HepG2 (cell line): ENCODE results near the gene ID3. TPM values are rescaled to one million over a fixed set of nuclear protein-coding genes. Genes with fewer than 3 reads are reported as not detected.

Experiments
- AHR ChIP-seq: IDR thresholded peaks from 2 replicates; pipeline ENCODE4 v1.6.1; 2018; ENCODE audit warnings: missing genetic modification reagents, missing compliant biosample characterization
- ARID2 ChIP-seq: sonication (generic); formaldehyde crosslinking; IDR thresholded peaks from 2 replicates; pipeline ENCODE4 v1.8.1; 2022; ENCODE audit warnings: mild to moderate bottlenecking, missing genetic modification reagents, borderline replicate concordance
- ARID4A ChIP-seq: sonication (generic); formaldehyde crosslinking; IDR thresholded peaks from 2 replicates; pipeline ENCODE4 v1.5.0; 2020; ENCODE audit warnings: mild to moderate bottlenecking, missing genetic modification reagents, borderline replicate concordance
- FOXA1 ChIP-seq, 2 experiments: fragments of 450-650 bp in 1 of 2; sonication (generic) in 1 of 2; formaldehyde crosslinking in 1 of 2; IDR thresholded peaks; 2 replicates each; pipeline versions ENCODE4 v1.4.0 to v1.6.1; 2016 to 2020; ENCODE audit warnings: missing genetic modification reagents in 1 of 2
- FOXC1 ChIP-seq: sonication (generic); formaldehyde crosslinking; IDR thresholded peaks from 2 replicates; pipeline ENCODE4 v1.8.0; 2022; ENCODE audit warnings: mild to moderate bottlenecking, missing genetic modification reagents, borderline replicate concordance
- HMG20B ChIP-seq: conservative IDR thresholded peaks from 2 replicates; pipeline ENCODE4 v1.6.1; 2016; ENCODE audit warnings: missing genetic modification reagents, missing compliant biosample characterization
- HNRNPUL1 ChIP-seq: fragments of 200-400 bp; formaldehyde crosslinking; IDR thresholded peaks from 2 replicates; pipeline ENCODE4 v1.6.1; 2017; ENCODE audit warnings: low read depth, mild to moderate bottlenecking, low read length, moderate library complexity
- MBNL3 ChIP-seq: fragments of 250-450 bp; sonication (Bioruptor Pico); conservative IDR thresholded peaks from 2 replicates; pipeline ENCODE4 v1.8.0; 2022; ENCODE audit warnings: mild to moderate bottlenecking, inconsistent platforms
- RFX3 ChIP-seq: IDR thresholded peaks from 2 replicates; pipeline ENCODE4 v1.6.1; 2016; ENCODE audit warnings: missing biosample characterization, missing genetic modification reagents
- SOX13 ChIP-seq, 3 experiments: fragments of 450-650 bp in 1 of 3; sonication (generic) in 1 of 3; formaldehyde crosslinking in 1 of 3; IDR thresholded peaks in 2 of 3; conservative IDR thresholded peaks in 1 of 3; 2 replicates each; pipeline versions ENCODE4 v1.5.0 to v1.6.1; 2016 to 2020; ENCODE audit warnings: antibody characterized with exemption in 1 of 3, mild to moderate bottlenecking in 1 of 3, missing compliant biosample characterization in 1 of 3, missing genetic modification reagents in 1 of 3, moderate library complexity in 1 of 3
- YY1 ChIP-seq: IDR thresholded peaks from 2 replicates; pipeline ENCODE4 v1.6.1; 2011; ENCODE audit warnings: low read length, low read depth, moderate library complexity, mild to moderate bottlenecking; ENCODE audit not compliant: insufficient read depth, insufficient replicate concordance
- ZBTB44 ChIP-seq: sonication (generic); formaldehyde crosslinking; IDR thresholded peaks from 2 replicates; pipeline ENCODE4 v1.4.0; 2020; ENCODE audit warnings: missing genetic modification reagents
- ZNF18 ChIP-seq: sonication (generic); formaldehyde crosslinking; IDR thresholded peaks from 2 replicates; pipeline ENCODE4 v1.8.0; 2022; ENCODE audit warnings: mild to moderate bottlenecking, missing genetic modification reagents; ENCODE audit not compliant: insufficient replicate concordance
- ZNF232 ChIP-seq: sonication (generic); formaldehyde crosslinking; IDR thresholded peaks from 2 replicates; pipeline ENCODE4 v1.4.0; 2020; ENCODE audit warnings: missing genetic modification reagents, borderline replicate concordance
- ZNF24 ChIP-seq: fragments of 450-650 bp; IDR thresholded peaks from 2 replicates; pipeline ENCODE4 v1.6.1; 2017; ENCODE audit warnings: antibody characterized with exemption, mild to moderate bottlenecking
- ZNF33A ChIP-seq: sonication (generic); formaldehyde crosslinking; IDR thresholded peaks from 2 replicates; pipeline ENCODE4 v1.5.1; 2020; ENCODE audit warnings: missing genetic modification reagents, mild to moderate bottlenecking, moderate library complexity, borderline replicate concordance
- ZNF44 ChIP-seq: sonication (generic); formaldehyde crosslinking; IDR thresholded peaks from 2 replicates; pipeline ENCODE4 v1.5.1; 2020; ENCODE audit warnings: mild to moderate bottlenecking, missing genetic modification reagents
- ZNF747 ChIP-seq: sonication (generic); formaldehyde crosslinking; IDR thresholded peaks from 2 replicates; pipeline ENCODE4 v1.8.1; 2023; ENCODE audit warnings: missing genetic modification reagents, mild to moderate bottlenecking, borderline replicate concordance
- ZNF782 ChIP-seq: sonication (generic); formaldehyde crosslinking; IDR thresholded peaks from 2 replicates; pipeline ENCODE4 v1.4.0; 2020; ENCODE audit warnings: missing genetic modification reagents, mild to moderate bottlenecking, borderline replicate concordance
- ZNF850 ChIP-seq: sonication (generic); formaldehyde crosslinking; conservative IDR thresholded peaks from 2 replicates; pipeline ENCODE4 v1.9.0; 2021; ENCODE audit warnings: mild to moderate bottlenecking, missing genetic modification reagents
- ZSCAN29 ChIP-seq: sonication (generic); formaldehyde crosslinking; conservative IDR thresholded peaks from 2 replicates; pipeline ENCODE4 v1.4.0; 2020; ENCODE audit warnings: mild to moderate bottlenecking, missing genetic modification reagents
- polyA plus RNA-seq, 8 experiments: library from polyadenylated mRNA; depleted of rRNA in 3 of 8; stranded (reverse) in 7 of 8; unstranded in 1 of 8; fragments of >200 nt; fragmentation: Illumina TruSeq in 4 of 8; extraction: Trizol in 4 of 8; gene quantifications; 2 replicates each; pipeline versions ENCODE4 v1.2.1 to v1.2.3, GENCODE V29; 2011 to 2016; ENCODE audit warnings: low read depth in 4 of 8, missing spikeins in 1 of 8, mixed read lengths in 1 of 8; ENCODE audit not compliant: insufficient read depth in 1 of 8
- total RNA-seq, 5 experiments: library from RNA; depleted of rRNA; stranded (reverse); fragments of >200 nt; fragmentation: Illumina TruSeq; extraction: Trizol; gene quantifications; 2 replicates each; pipeline ENCODE4 v1.2.3, GENCODE V29; 2016; ENCODE audit warnings: low read depth in 1 of 5

Gene ID3
- total and polyA plus RNA-seq, 2 of the 13 experiments (the other 11 are each of a cell fraction or from before 2014, with no cell fraction given), result 64.8 to 115 TPM

- no peak for TF ChIP-seq FOXA1 (IDR thresholded peaks at IDR 0.05)
- TF ChIP-seq FOXA1 (CRISPR knock-in tag; IDR thresholded peaks at IDR 0.05), result 0 out of 2 replicates have a peak, but pooled peaks have one; percentile 4
- TF ChIP-seq ARID2 (CRISPR knock-in tag), result peak; percentile 76; the same call in 1 of the 2 replicates
- no peak for TF ChIP-seq ZNF18 (CRISPR knock-in tag)
- TF ChIP-seq ZBTB44 (CRISPR knock-in tag), result no peak
- peak; percentile 91; the same call in 1 of the 2 replicates for TF ChIP-seq AHR (CRISPR knock-in tag)
- TF ChIP-seq ZNF232 (CRISPR knock-in tag), result no peak
- no peak for TF ChIP-seq ZSCAN29 (CRISPR knock-in tag)
- TF ChIP-seq ZNF33A (CRISPR knock-in tag), result no peak
- 0 out of 2 replicates have a peak, but pooled peaks have one; percentile 67 for TF ChIP-seq ZNF44
- no peak for TF ChIP-seq ZNF24
- TF ChIP-seq ARID4A (CRISPR knock-in tag), result peak; percentile 67
- no peak for TF ChIP-seq RFX3 (CRISPR knock-in tag)
- no peak for TF ChIP-seq HMG20B (CRISPR knock-in tag)
- no peak for TF ChIP-seq SOX13 (IDR thresholded peaks at IDR 0.05)
- peak in 1 of 2 experiments; percentile 40; a peak in 2 of 4 replicates for TF ChIP-seq SOX13 (CRISPR knock-in tag; conservative IDR thresholded peaks at IDR 0.05 in 1 of 2, IDR thresholded peaks at IDR 0.05 in 1 of 2)
- 0 out of 2 replicates have a peak, but pooled peaks have one; percentile 37 for TF ChIP-seq ZNF747 (CRISPR knock-in tag)
- no peak for TF ChIP-seq YY1
- no peak for TF ChIP-seq ZNF850 (CRISPR knock-in tag)
- no peak for TF ChIP-seq MBNL3 (CRISPR knock-in tag)
- no peak for TF ChIP-seq FOXC1
- TF ChIP-seq ZNF782 (CRISPR knock-in tag), result no peak
- no peak for TF ChIP-seq HNRNPUL1
Measured at GRCh38 chr1:23558140-23558871, 995 bp downstream of the ID3 start (continued).
